Karpas-422 (cell line): ENCODE results near the gene IGSF21. TPM values are rescaled to one million over a fixed set of nuclear protein-coding genes. Genes with fewer than 3 reads are reported as not detected.

Source experiments
- DNase-seq: peaks from one replicate; pipeline ENCODE4 v3.0.0-alpha.2; 2015
- H2AFZ ChIP-seq: fragments of 200-600 bp; sonication (generic); 2 replicates; pipeline ENCODE4 v1.6.1; 2014; ENCODE audit warnings: antibody characterized with exemption, low read length, mixed read lengths
- H3K27ac ChIP-seq: fragments of 200-600 bp; sonication (generic); 2 replicates; pipeline ENCODE4 v1.5.1; 2014; ENCODE audit warnings: mild to moderate bottlenecking, low read length, moderate library complexity
- H3K27me3 ChIP-seq: fragments of 200-600 bp; sonication (generic); 2 replicates; pipeline ENCODE4 v1.6.1; 2014; ENCODE audit warnings: low read length, mixed read lengths
- H3K36me3 ChIP-seq: fragments of 200-600 bp; sonication (generic); 2 replicates; pipeline ENCODE4 v1.6.1; 2014; ENCODE audit warnings: low read length, mixed read lengths; ENCODE audit not compliant: insufficient read depth
- H3K4me1 ChIP-seq: fragments of 200-600 bp; sonication (generic); 2 replicates; pipeline ENCODE4 v1.6.1; 2014; ENCODE audit warnings: mild to moderate bottlenecking, low read length, mixed read lengths
- H3K4me2 ChIP-seq: fragments of 200-600 bp; sonication (generic); 2 replicates; pipeline ENCODE4 v1.6.1; 2014; ENCODE audit warnings: low read length, low read depth, mild to moderate bottlenecking; ENCODE audit not compliant: poor library complexity, severe bottlenecking
- H3K4me3 ChIP-seq: fragments of 200-600 bp; sonication (generic); 2 replicates; pipeline ENCODE4 v1.5.1; 2014; ENCODE audit warnings: mild to moderate bottlenecking, antibody characterized with exemption, low read length, mixed read lengths
- H3K79me2 ChIP-seq: fragments of 200-600 bp; sonication (generic); 2 replicates; pipeline ENCODE4 v1.6.1; 2014; ENCODE audit warnings: mild to moderate bottlenecking, low read length, mixed read lengths
- H3K9ac ChIP-seq: fragments of 200-600 bp; sonication (generic); 2 replicates; pipeline ENCODE4 v1.6.0; 2014; ENCODE audit warnings: low read length
- H3K9me2 ChIP-seq: fragments of 200-600 bp; sonication (generic), shearing (Covaris generic); replicated peaks from 2 replicates; pipeline ENCODE4 v1.6.0; 2014; ENCODE audit warnings: mild to moderate bottlenecking, low read length, moderate library complexity; ENCODE audit not compliant: insufficient read depth
- H3K9me3 ChIP-seq: fragments of 300-700, 200-600 bp; sonication (generic); 2 replicates; pipeline ENCODE4 v1.6.1; 2014; ENCODE audit warnings: low read length, mixed read lengths
- H4K20me1 ChIP-seq: fragments of 200-600 bp; sonication (generic); 2 replicates; pipeline ENCODE4 v1.6.1; 2014; ENCODE audit warnings: mild to moderate bottlenecking, antibody characterized with exemption, low read length, low read depth; ENCODE audit not compliant: insufficient read depth
- total RNA-seq: library from RNA; depleted of rRNA; stranded (reverse); fragments of >200 nt; shearing (Covaris generic); gene quantifications from 2 replicates; pipeline ENCODE4 v1.2.3, GENCODE V29; 2014; ENCODE audit warnings: low replicate concordance

The IGSF21 gene
- total RNA-seq, 1 experiment from 2014 or later: 0.26 TPM

DNA sequence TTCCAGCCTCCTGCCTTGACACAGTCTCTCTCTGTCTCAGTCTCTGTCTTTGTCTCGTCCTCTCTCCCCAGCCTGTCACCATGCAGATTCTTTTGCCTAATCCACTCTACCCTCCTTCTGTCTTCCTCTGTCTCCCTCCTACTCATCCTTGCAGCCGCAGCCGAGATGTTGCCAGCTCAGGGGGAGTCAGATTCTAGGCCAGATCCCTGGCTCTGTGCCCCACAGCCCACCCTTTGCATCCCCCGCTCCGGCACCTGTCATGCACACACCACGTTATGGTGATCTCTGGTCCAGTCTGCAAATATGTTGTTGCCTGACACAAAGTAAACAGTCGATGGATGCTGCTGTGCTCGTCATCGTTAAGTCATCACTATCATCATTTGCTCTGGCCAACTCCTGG is 35.5 kb upstream of the IGSF21 start:
- Histone ChIP-seq H3K9ac (no peak overlapping the region), H3K79me2 (no peaks in the 10 kb centered on the region), H2AFZ (no peak overlapping the region), H3K9me2 (no peaks in the 10 kb centered on the region), H3K36me3 (no peaks in the 10 kb centered on the region), H3K9me3 (no peaks in the 10 kb centered on the region), H3K27me3 (no peaks in the 10 kb centered on the region), H4K20me1 (no peaks in the 10 kb centered on the region), H3K27ac (no peak overlapping the region), H3K4me1 (no peaks in the 10 kb centered on the region), H3K4me2 (no peak overlapping the region), H3K4me3 (no peak overlapping the region)
- no peak for DNase-seq

- Histone ChIP-seq H4K20me1 (no peaks in the 10 kb centered on the region), H3K36me3 (no peaks in the 10 kb centered on the region), H3K9ac (no peak overlapping the region), H3K4me1 (no peaks in the 10 kb centered on the region; the same call in 1 of the 2 replicates), H3K9me2 (no peaks in the 10 kb centered on the region), H3K27ac (no peak overlapping the region), H2AFZ (no peak overlapping the region), H3K9me3 (no peaks in the 10 kb centered on the region), H3K4me3 (no peak overlapping the region), H3K4me2 (no peak overlapping the region), H3K79me2 (no peaks in the 10 kb centered on the region), H3K27me3 (no peaks in the 10 kb centered on the region)
- no peak for DNase-seq
These were observed 34.4 kb upstream of the IGSF21 start for GRCh38 chr1:18073066-18073642.

DNA sequence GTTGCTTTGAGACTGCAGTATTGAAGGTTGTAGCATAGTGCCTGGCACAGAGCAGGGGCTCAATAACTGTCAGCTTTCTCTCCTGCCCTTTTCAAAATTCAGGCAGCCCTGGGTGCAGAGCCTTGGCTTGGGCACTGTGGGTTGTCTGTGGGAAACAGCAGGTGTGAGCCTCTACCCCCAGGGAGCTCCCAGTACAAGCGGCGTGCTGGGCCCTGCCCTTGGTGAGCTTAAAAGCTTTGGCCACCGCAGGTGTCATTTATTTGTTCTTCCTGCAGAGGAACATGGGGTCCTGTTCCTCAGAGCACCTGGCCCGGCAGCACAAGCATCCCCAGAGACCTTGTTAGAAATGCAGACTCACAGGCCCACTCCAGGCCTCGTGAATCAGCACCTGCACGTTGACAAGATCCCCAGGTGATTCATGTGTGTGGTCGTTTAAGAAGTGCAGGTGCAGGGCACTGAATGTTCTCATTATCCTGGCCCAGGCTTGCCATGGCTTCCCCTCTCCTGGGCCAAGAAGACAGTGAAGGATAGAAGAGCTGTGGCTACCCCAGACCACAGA is 29.9 kb upstream of the IGSF21 start:
- H3K27me3 ChIP-seq: no peaks in the 10 kb centered on the region
- H3K4me3 ChIP-seq: no peak overlapping the region
- H3K9me2 ChIP-seq: no peaks in the 10 kb centered on the region
- H4K20me1 ChIP-seq: no peaks in the 10 kb centered on the region
- H3K27ac ChIP-seq: no peak overlapping the region
- no peak overlapping the region for H3K9ac ChIP-seq
- no peaks in the 10 kb centered on the region for H3K79me2 ChIP-seq
- no peak overlapping the region for H3K4me2 ChIP-seq
- DNase-seq: no peak
- H2AFZ ChIP-seq: no peak overlapping the region
- H3K4me1 ChIP-seq: no peaks in the 10 kb centered on the region; the same call in 1 of the 2 replicates
- H3K9me3 ChIP-seq: no peaks in the 10 kb centered on the region
- H3K36me3 ChIP-seq: no peaks in the 10 kb centered on the region

DNA sequence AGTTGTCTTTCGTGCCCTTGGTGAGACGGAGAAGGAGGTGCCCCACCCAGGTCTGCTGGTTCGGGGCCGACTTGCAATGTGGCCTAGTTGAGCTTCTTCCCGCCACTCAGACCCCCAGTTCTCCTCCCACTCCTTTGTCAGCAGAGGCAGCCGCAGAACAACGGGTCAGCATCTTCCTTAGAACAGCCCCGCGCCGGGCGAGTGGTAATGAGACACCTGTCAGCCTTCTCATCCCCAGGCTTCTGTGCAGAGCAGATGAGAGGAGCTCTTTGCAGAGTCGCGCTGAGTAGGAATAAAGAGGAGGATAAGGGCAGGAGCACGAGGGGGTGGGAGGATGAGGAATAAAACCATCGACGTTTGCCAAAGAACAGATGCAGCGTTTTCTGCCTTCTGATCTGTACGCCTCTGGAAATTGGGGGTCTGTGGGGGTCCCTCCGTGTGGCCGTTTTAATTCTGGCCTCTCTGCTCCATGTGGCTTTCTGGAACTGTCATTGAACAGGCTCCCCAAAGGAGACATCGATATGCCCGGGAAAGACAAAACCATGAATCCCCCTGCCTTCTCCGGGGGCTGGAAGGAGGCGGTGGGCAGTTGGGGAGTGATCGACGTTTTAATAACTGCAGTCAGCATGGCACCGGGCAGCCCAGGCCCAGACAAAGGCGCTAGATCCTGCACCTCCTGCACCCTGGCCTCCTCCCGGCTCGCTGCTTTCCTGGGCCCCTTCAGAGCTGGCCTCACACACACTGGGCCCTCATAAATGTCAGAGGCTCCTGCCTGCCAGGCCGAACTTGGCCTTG is 27.5 kb upstream of the IGSF21 start:
- no peaks in the 10 kb centered on the region for H3K79me2 ChIP-seq
- no peak for DNase-seq
- H3K9me3 ChIP-seq: no peaks in the 10 kb centered on the region
- no peaks in the 10 kb centered on the region; the same call in 1 of the 2 replicates for H3K4me1 ChIP-seq
- no peaks in the 10 kb centered on the region for H3K36me3 ChIP-seq
- no peaks in the 10 kb centered on the region for H4K20me1 ChIP-seq
- no peak overlapping the region for H2AFZ ChIP-seq
- no peak overlapping the region for H3K9ac ChIP-seq
- H3K9me2 ChIP-seq: no peaks in the 10 kb centered on the region
- no peak overlapping the region for H3K4me2 ChIP-seq
- no peaks in the 10 kb centered on the region for H3K27me3 ChIP-seq
- no peak overlapping the region for H3K4me3 ChIP-seq
- no peak overlapping the region for H3K27ac ChIP-seq

DNA sequence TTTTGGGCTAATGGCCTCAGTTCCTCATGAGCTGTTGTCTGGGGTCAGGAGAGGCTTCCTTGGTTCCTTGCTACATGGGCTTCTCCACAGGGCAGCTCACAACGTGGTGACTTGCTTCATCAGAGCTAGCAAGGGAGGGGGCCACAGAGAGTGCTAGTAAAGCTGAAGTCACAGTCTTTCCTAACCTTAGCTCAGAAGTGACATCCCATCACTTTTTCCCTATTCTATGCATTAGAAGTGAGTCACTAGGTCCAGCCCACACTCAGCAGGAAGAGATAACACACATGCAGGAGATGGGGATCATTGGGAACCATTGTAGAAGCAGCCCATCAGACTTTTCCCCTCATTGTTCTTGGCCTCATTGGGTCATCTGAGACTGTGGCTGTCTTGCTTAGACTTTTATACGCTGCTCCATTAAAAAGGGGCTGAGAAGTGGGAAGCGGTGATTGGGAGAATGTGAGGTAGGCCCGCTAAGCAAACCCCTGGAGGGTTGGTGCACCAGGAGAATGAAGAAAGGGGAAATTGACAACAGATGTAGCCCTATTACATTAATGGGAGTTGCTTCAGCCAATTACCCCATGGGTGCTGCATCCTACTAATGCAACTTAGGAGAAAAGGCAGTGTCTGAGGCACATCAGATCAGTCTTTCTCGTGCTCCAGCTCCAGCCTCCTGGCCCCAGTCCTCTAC is 22.1 kb upstream of the IGSF21 start:
- Histone ChIP-seq H3K9ac (no peak overlapping the region), H3K9me2 (no peaks in the 10 kb centered on the region), H3K79me2 (no peaks in the 10 kb centered on the region), H3K4me2 (no peak overlapping the region), H3K9me3 (no peaks in the 10 kb centered on the region), H3K27me3 (no peaks in the 10 kb centered on the region), H2AFZ (no peak overlapping the region), H4K20me1 (no peaks in the 10 kb centered on the region), H3K36me3 (no peaks in the 10 kb centered on the region), H3K4me3 (no peak overlapping the region), H3K4me1 (no peaks in the 10 kb centered on the region), H3K27ac (no peak overlapping the region)
- DNase-seq: no peak

- no peak overlapping the region for H3K27ac ChIP-seq
- DNase-seq: no peak
- H3K9ac ChIP-seq: no peak overlapping the region
- H2AFZ ChIP-seq: no peak overlapping the region
- H3K36me3 ChIP-seq: no peaks in the 10 kb centered on the region
- no peaks in the 10 kb centered on the region for H3K4me1 ChIP-seq
- H3K9me2 ChIP-seq: no peaks in the 10 kb centered on the region
- H3K27me3 ChIP-seq: no peaks in the 10 kb centered on the region
- no peaks in the 10 kb centered on the region for H3K79me2 ChIP-seq
- H3K4me3 ChIP-seq: no peak overlapping the region
- H3K4me2 ChIP-seq: no peak overlapping the region
- H3K9me3 ChIP-seq: no peaks in the 10 kb centered on the region
- no peaks in the 10 kb centered on the region for H4K20me1 ChIP-seq
These were observed 19.5 kb upstream of the IGSF21 start for GRCh38 chr1:18088077-18088594.

- no peaks in the 10 kb centered on the region for H3K79me2 ChIP-seq
- H3K36me3 ChIP-seq: no peaks in the 10 kb centered on the region
- H4K20me1 ChIP-seq: no peaks in the 10 kb centered on the region
- H3K27ac ChIP-seq: no peak overlapping the region
- no peak for DNase-seq
- no peaks in the 10 kb centered on the region for H3K9me2 ChIP-seq
- no peak overlapping the region for H3K4me2 ChIP-seq
- no peaks in the 10 kb centered on the region for H3K9me3 ChIP-seq
- H3K9ac ChIP-seq: no peak overlapping the region
- H3K4me1 ChIP-seq: no peaks in the 10 kb centered on the region
- no peaks in the 10 kb centered on the region for H3K27me3 ChIP-seq
- H3K4me3 ChIP-seq: no peak overlapping the region
- no peak overlapping the region for H2AFZ ChIP-seq
These were observed 18.1 kb upstream of the IGSF21 start for GRCh38 chr1:18089488-18089887.

GRCh38 chr1:18090636-18091035 is 17.0 kb upstream of the IGSF21 start:
- H3K9me3 ChIP-seq: no peaks in the 10 kb centered on the region
- H3K27me3 ChIP-seq: no peaks in the 10 kb centered on the region
- H2AFZ ChIP-seq: no peak overlapping the region
- DNase-seq: no peak
- H3K4me3 ChIP-seq: no peak overlapping the region
- H3K79me2 ChIP-seq: no peaks in the 10 kb centered on the region
- no peaks in the 10 kb centered on the region for H4K20me1 ChIP-seq
- H3K36me3 ChIP-seq: no peaks in the 10 kb centered on the region
- no peak overlapping the region for H3K4me2 ChIP-seq
- no peaks in the 10 kb centered on the region for H3K4me1 ChIP-seq
- no peak overlapping the region for H3K27ac ChIP-seq
- H3K9ac ChIP-seq: no peak overlapping the region
- H3K9me2 ChIP-seq: no peaks in the 10 kb centered on the region
